Endothelial cell (in vitro differentiated cells): ENCODE results near the gene GMDS. TPM values are rescaled to one million over a fixed set of nuclear protein-coding genes. Genes with fewer than 3 reads are reported as not detected.

ENCODE experiments used
- DNase-seq: peaks from one replicate; pipeline ENCODE4 v3.0.0; 2021; ENCODE audit warnings: low spot score
- H3K27ac Mint-ChIP-seq: one replicate; pipeline ENCODE4 v1.8.0; 2021; ENCODE audit warnings: mixed read lengths, inconsistent platforms; ENCODE audit not compliant: unreplicated experiment
- H3K27me3 Mint-ChIP-seq: one replicate; pipeline ENCODE4 v1.8.0; 2021; ENCODE audit warnings: mild to moderate bottlenecking, moderate library complexity, mixed read lengths, inconsistent platforms; ENCODE audit not compliant: unreplicated experiment
- H3K36me3 Mint-ChIP-seq: one replicate; pipeline ENCODE4 v1.8.0; 2021; ENCODE audit warnings: mild to moderate bottlenecking, low read depth, mixed read lengths, inconsistent platforms; ENCODE audit not compliant: unreplicated experiment
- H3K4me1 Mint-ChIP-seq: one replicate; pipeline ENCODE4 v1.8.0; 2021; ENCODE audit warnings: mild to moderate bottlenecking, mixed read lengths, inconsistent platforms; ENCODE audit not compliant: unreplicated experiment
- H3K4me3 Mint-ChIP-seq: one replicate; pipeline ENCODE4 v1.8.0; 2021; ENCODE audit warnings: mild to moderate bottlenecking, mixed read lengths, inconsistent platforms; ENCODE audit not compliant: unreplicated experiment
- H3K9me3 Mint-ChIP-seq: one replicate; pipeline ENCODE4 v1.8.0; 2021; ENCODE audit warnings: mixed read lengths, inconsistent platforms; ENCODE audit not compliant: unreplicated experiment
- total RNA-seq: library from RNA; stranded (reverse); fragmentation: NEBNext Ultra II Directional; extraction: Animal tissue kit (Norgen Biotek cat#: 25700); gene quantifications from one replicate; pipeline ENCODE4 v1.2.1, GENCODE V29; 2021; ENCODE audit not compliant: unreplicated experiment
- TF ChIP-seq, protein P1 (sequence below): fragments of 200-600 bp; sonication (generic); IDR thresholded peaks from one replicate; pipeline ENCODE4 v1.5.0; 2021; ENCODE audit warnings: antibody characterized with exemption; ENCODE audit not compliant: unreplicated experiment

The GMDS gene
- total RNA-seq, 1 donor from 2014 or later, result 36.0 TPM

DNA sequence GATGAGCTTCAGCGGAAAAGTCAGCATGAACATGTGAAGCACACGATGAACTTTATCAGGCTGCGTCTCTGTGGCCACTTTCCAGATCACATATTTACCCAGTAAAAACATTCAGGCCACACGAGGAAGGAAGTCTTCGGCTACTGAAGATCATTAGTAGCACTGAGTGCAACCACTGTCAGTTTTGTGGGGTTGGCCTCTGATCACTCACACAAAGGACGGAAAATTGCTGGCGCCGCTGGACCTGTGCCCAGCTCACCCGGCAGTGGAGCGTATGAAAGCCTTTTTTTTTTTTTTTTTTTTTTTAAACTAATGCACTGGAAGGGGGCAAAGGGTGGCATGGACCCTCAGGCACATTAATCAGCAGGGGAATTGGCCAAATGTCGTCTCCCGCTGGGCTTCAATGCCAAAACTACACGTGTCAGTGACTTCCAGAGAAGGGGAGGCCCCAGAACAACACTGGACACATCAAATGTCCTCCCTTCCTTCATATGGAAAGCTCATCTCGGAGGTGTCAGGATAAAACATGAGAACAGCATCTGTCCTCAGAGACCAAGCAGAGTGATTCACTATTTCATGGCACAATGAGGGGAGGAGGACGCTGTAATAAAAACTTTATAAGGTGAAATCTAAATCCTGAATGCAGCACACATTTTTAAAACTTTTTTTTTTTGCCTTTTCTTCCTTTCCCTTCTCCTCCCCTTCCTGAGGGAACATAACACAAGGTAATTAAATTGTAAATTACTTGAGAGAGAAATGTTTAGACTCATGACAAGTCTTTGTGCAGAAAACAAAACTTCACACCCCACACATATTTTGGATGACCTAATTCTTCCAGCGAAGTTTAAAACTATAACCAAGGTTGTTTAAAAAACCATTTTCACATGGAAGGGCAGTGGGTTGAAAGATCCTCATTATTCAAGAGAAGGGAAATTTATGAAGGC is 412.3 kb downstream of the GMDS start:
- H3K9me3 Mint-ChIP-seq, result no peaks in the 10 kb centered on the region
- H3K4me3 Mint-ChIP-seq, result no peak overlapping the region
- H3K27me3 Mint-ChIP-seq, result no peaks in the 10 kb centered on the region
- peaks cover 19% of the 10 kb centered on the region for H3K4me1 Mint-ChIP-seq
- no peak for DNase-seq
- peaks cover 8% of the 10 kb centered on the region for H3K36me3 Mint-ChIP-seq
- TF ChIP-seq, protein P1, sequence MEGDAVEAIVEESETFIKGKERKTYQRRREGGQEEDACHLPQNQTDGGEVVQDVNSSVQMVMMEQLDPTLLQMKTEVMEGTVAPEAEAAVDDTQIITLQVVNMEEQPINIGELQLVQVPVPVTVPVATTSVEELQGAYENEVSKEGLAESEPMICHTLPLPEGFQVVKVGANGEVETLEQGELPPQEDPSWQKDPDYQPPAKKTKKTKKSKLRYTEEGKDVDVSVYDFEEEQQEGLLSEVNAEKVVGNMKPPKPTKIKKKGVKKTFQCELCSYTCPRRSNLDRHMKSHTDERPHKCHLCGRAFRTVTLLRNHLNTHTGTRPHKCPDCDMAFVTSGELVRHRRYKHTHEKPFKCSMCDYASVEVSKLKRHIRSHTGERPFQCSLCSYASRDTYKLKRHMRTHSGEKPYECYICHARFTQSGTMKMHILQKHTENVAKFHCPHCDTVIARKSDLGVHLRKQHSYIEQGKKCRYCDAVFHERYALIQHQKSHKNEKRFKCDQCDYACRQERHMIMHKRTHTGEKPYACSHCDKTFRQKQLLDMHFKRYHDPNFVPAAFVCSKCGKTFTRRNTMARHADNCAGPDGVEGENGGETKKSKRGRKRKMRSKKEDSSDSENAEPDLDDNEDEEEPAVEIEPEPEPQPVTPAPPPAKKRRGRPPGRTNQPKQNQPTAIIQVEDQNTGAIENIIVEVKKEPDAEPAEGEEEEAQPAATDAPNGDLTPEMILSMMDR, result no peak
- H3K27ac Mint-ChIP-seq, result no peak overlapping the region

DNA sequence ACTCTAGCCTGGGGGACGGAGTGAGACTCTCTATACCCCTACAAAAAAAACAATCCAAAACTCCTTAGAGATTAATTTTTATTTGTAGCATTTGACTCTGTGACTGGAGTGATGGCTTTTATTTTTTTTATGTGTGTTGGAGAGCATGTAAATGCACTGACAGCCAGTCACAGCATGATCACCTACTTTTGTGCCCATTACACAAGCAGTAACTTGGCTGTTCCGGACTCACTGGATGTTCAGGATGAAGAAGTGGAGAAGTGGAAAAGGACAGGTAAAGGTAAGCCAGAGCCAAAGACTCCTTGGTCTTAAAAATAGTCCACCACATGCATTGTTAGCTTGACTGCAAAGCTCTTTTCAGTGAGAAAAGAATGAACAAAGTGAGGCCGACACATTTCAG is 413.0 kb downstream of the GMDS start:
- DNase-seq, result no peak
- H3K27ac Mint-ChIP-seq, result no peak overlapping the region
- no peaks in the 10 kb centered on the region for H3K27me3 Mint-ChIP-seq
- peaks cover 12% of the 10 kb centered on the region for H3K36me3 Mint-ChIP-seq
- peaks cover 19% of the 10 kb centered on the region for H3K4me1 Mint-ChIP-seq
- H3K9me3 Mint-ChIP-seq, result no peaks in the 10 kb centered on the region
- H3K4me3 Mint-ChIP-seq, result no peak overlapping the region
- TF ChIP-seq, protein P1, result no peak

DNA sequence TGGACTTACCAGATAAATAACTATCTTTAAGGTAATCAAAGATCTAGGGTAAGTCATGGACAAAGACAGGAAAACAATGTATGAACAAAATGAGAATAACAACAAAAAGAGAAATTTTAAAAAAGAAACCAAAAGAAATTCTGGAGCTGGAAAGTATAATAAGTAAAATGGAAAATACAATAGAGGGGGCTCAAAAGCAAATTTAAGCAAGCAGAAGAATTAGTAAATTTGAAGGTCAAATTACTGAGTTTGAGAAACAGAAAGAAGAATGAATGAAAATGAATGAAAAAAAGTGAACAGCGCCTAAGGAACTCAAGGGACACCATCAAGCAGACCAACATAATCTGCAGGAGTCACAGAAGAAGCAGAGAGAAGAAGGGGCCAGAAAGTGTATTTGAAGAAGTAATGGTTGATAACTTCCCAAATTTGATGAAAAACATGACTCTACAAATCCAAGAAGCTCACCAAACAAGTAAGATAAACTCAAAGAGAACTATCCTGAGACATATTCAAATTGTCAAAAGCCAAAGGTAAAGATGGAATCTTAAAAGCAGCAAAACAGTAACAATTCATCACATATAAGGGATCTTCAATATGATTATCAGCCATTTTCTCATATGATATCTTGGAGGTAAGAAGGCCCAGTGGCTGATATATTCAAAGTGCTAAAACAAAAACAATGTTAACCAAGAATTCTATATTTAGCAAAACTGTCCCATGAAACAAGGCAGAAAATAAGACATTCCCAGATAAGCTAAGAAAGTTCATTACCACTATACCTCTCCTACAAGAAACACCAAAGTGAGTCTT is 417.2 kb downstream of the GMDS start:
- Mint-ChIP-seq H3K4me1 (peaks cover 11% of the 10 kb centered on the region), H3K9me3 (no peaks in the 10 kb centered on the region), H3K4me3 (peak overlapping the region; percentile 45), H3K27ac (no peak overlapping the region), H3K36me3 (peaks cover 12% of the 10 kb centered on the region), H3K27me3 (no peaks in the 10 kb centered on the region)
- no peak for DNase-seq
- TF ChIP-seq, protein P1, result no peak

DNA sequence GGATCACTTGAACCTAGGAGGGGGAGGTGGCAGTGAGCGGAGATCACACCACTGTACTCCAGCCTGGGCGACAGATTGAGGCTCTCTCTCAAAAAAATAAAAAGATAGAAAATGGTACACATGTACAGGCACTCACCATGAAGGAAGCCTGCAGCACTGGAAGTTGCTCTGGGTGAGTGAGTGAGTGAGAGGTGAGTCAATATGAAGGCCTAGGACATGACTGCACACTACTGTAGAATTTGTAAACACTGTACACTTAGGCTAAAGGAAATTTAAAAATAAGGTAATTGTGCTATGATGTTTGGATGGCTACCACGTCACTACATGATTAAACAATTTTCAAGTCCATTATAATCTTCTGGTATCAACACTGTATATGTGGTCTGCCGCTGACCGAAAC is 419.5 kb downstream of the GMDS start:
- Mint-ChIP-seq H3K4me3 (no peak overlapping the region), H3K9me3 (no peaks in the 10 kb centered on the region), H3K36me3 (peaks cover 12% of the 10 kb centered on the region), H3K27me3 (no peaks in the 10 kb centered on the region), H3K4me1 (peaks cover 16% of the 10 kb centered on the region), H3K27ac (no peak overlapping the region)
- no peak for DNase-seq
- TF ChIP-seq, protein P1, result no peak
